Neuron (in vitro differentiated cells): ENCODE results near the gene MORF4L1.
"Not testable (repeated sequence)": the region's sequence is repeated elsewhere in the genome, so short reads cannot be mapped to it uniquely, and the experiment has no call there.

Source experiments
- H2AFZ ChIP-seq: one replicate; pipeline ENCODE4 v1.6.1; 2013; ENCODE audit warnings: low read depth, mild to moderate bottlenecking, inconsistent platforms, low read length, moderate library complexity
- H3K27me3 ChIP-seq: one replicate; pipeline ENCODE4 v1.6.1; 2013; ENCODE audit warnings: low read length; ENCODE audit not compliant: insufficient read depth
- H3K36me3 ChIP-seq: one replicate; pipeline ENCODE4 v1.6.1; 2013; ENCODE audit warnings: low read length; ENCODE audit not compliant: insufficient read depth
- H3K4me1 ChIP-seq: one replicate; pipeline ENCODE4 v1.6.1; 2013; ENCODE audit warnings: low read length; ENCODE audit not compliant: insufficient read depth
- H3K4me3 ChIP-seq: 2 replicates; pipeline ENCODE4 v1.5.1; 2013; ENCODE audit warnings: mild to moderate bottlenecking, low read length, moderate library complexity
- H3K9me3 ChIP-seq: one replicate; pipeline ENCODE4 v1.6.1; 2013; ENCODE audit warnings: low read length

The MORF4L1 gene

GRCh38 chr15:78842519-78842918 lies 30.2 kb upstream of the MORF4L1 start:
- no peaks in the 10 kb centered on the region for H3K27me3 ChIP-seq
- H2AFZ ChIP-seq = no peak overlapping the region
- H3K9me3 ChIP-seq = no peaks in the 10 kb centered on the region
- H3K36me3 ChIP-seq = no peaks in the 10 kb centered on the region
- peaks cover 8% of the 10 kb centered on the region for H3K4me1 ChIP-seq
- H3K4me3 ChIP-seq = no peak overlapping the region

GRCh38 chr15:78846906-78847305 lies 25.8 kb upstream of the MORF4L1 start:
- not testable (repeated sequence) for H3K27me3 ChIP-seq, H3K9me3 ChIP-seq, H3K4me3 ChIP-seq, H2AFZ ChIP-seq, H3K36me3 ChIP-seq
- H3K4me1 ChIP-seq = peaks cover 12% of the 10 kb centered on the region

GRCh38 chr15:78847387-78847906 lies 25.2 kb upstream of the MORF4L1 start:
- H3K9me3 ChIP-seq, H3K36me3 ChIP-seq, H2AFZ ChIP-seq, H3K4me3 ChIP-seq, H3K27me3 ChIP-seq: not testable (repeated sequence)
- H3K4me1 ChIP-seq = peaks cover 12% of the 10 kb centered on the region

GRCh38 chr15:78850352-78850751 lies 22.3 kb upstream of the MORF4L1 start:
- Histone ChIP-seq H3K27me3 (no peaks in the 10 kb centered on the region), H3K9me3 (no peaks in the 10 kb centered on the region), H3K36me3 (no peaks in the 10 kb centered on the region), H3K4me1 (peaks cover 12% of the 10 kb centered on the region), H3K4me3 (no peak overlapping the region), H2AFZ (no peak overlapping the region)

- Histone ChIP-seq H3K9me3 (no peaks in the 10 kb centered on the region), H3K4me3 (no peak overlapping the region), H2AFZ (no peak overlapping the region), H3K27me3 (no peaks in the 10 kb centered on the region), H3K4me1 (peaks cover 12% of the 10 kb centered on the region), H3K36me3 (no peaks in the 10 kb centered on the region)
Observed at GRCh38 chr15:78850941-78851755, 21.5 kb upstream of the MORF4L1 start.

GRCh38 chr15:78853500-78853899 lies 19.2 kb upstream of the MORF4L1 start:
- no peaks in the 10 kb centered on the region for H3K9me3 ChIP-seq
- H2AFZ ChIP-seq = no peak overlapping the region

GRCh38 chr15:78854833-78855372 lies 17.8 kb upstream of the MORF4L1 start:
- H3K27me3 ChIP-seq = no peaks in the 10 kb centered on the region
- no peak overlapping the region for H2AFZ ChIP-seq
- H3K4me3 ChIP-seq = no peak overlapping the region
- no peaks in the 10 kb centered on the region for H3K9me3 ChIP-seq
- peaks cover 12% of the 10 kb centered on the region for H3K4me1 ChIP-seq
- H3K36me3 ChIP-seq = no peaks in the 10 kb centered on the region

More at GRCh38 chr15:78853500-78853899, 19.2 kb upstream of the MORF4L1 start:
- Histone ChIP-seq H3K36me3 (no peaks in the 10 kb centered on the region), H3K4me1 (peaks cover 12% of the 10 kb centered on the region), H3K27me3 (no peaks in the 10 kb centered on the region), H3K4me3 (no peak overlapping the region)

- H3K4me1 ChIP-seq = peaks cover 8% of the 10 kb centered on the region
- H2AFZ ChIP-seq = no peak overlapping the region
- no peak overlapping the region for H3K4me3 ChIP-seq
Observed at GRCh38 chr15:78855746-78856145, 16.9 kb upstream of the MORF4L1 start.

GRCh38 chr15:78859971-78860719 lies 12.5 kb upstream of the MORF4L1 start:
- H3K4me1 ChIP-seq = peaks cover 6% of the 10 kb centered on the region

More at GRCh38 chr15:78855746-78856145, 16.9 kb upstream of the MORF4L1 start:
- H3K36me3 ChIP-seq = no peaks in the 10 kb centered on the region
- no peaks in the 10 kb centered on the region for H3K9me3 ChIP-seq
- no peaks in the 10 kb centered on the region for H3K27me3 ChIP-seq

GRCh38 chr15:78865585-78865984 lies 7.1 kb upstream of the MORF4L1 start:
- not testable (repeated sequence) for H2AFZ ChIP-seq, H3K9me3 ChIP-seq

More at GRCh38 chr15:78859971-78860719, 12.5 kb upstream of the MORF4L1 start:
- H2AFZ ChIP-seq = peak overlapping the region; percentile 87
- H3K9me3 ChIP-seq = no peaks in the 10 kb centered on the region
- H3K4me3 ChIP-seq = peak overlapping the region; percentile 61
- H3K27me3 ChIP-seq = no peaks in the 10 kb centered on the region
- no peaks in the 10 kb centered on the region for H3K36me3 ChIP-seq

GRCh38 chr15:78866031-78866430 lies 6.7 kb upstream of the MORF4L1 start:
- not testable (repeated sequence) for H3K4me1 ChIP-seq, H3K9me3 ChIP-seq, H2AFZ ChIP-seq, H3K27me3 ChIP-seq, H3K36me3 ChIP-seq, H3K4me3 ChIP-seq

More at GRCh38 chr15:78865585-78865984, 7.1 kb upstream of the MORF4L1 start:
- H3K36me3 ChIP-seq, H3K4me1 ChIP-seq, H3K27me3 ChIP-seq, H3K4me3 ChIP-seq: not testable (repeated sequence)

- Histone ChIP-seq H2AFZ (no peak overlapping the region), H3K36me3 (no peaks in the 10 kb centered on the region), H3K4me3 (no peak overlapping the region), H3K4me1 (peaks cover 8% of the 10 kb centered on the region), H3K27me3 (no peaks in the 10 kb centered on the region), H3K9me3 (no peaks in the 10 kb centered on the region)
Observed at GRCh38 chr15:78866803-78867202, 5.9 kb upstream of the MORF4L1 start.

- no peak overlapping the region for H3K4me3 ChIP-seq
- H2AFZ ChIP-seq = no peak overlapping the region
- peaks cover 13% of the 10 kb centered on the region for H3K4me1 ChIP-seq
- no peaks in the 10 kb centered on the region for H3K27me3 ChIP-seq
- H3K9me3 ChIP-seq = no peaks in the 10 kb centered on the region
- no peaks in the 10 kb centered on the region for H3K36me3 ChIP-seq
Observed at GRCh38 chr15:78868366-78868765, 4.3 kb upstream of the MORF4L1 start.
